Osteocyte (in vitro differentiated cells): ENCODE measurements around the gene SH3PXD2A. TPM values are rescaled to one million over a fixed set of nuclear protein-coding genes. Genes with fewer than 3 reads are reported as not detected.

Experiments
- DNase-seq: peaks from one replicate; pipeline ENCODE4 v3.0.0; 2021; ENCODE audit warnings: mixed read lengths; ENCODE audit not compliant: unreplicated experiment; ENCODE audit errors: extremely low spot score
- H3K27ac Mint-ChIP-seq: one replicate; pipeline ENCODE4 v1.8.0; 2021; ENCODE audit warnings: mild to moderate bottlenecking, mixed read lengths; ENCODE audit not compliant: unreplicated experiment
- H3K27me3 Mint-ChIP-seq: one replicate; pipeline ENCODE4 v1.8.0; 2021; ENCODE audit warnings: mixed read lengths; ENCODE audit not compliant: unreplicated experiment
- H3K36me3 Mint-ChIP-seq: one replicate; pipeline ENCODE4 v1.8.0; 2021; ENCODE audit warnings: mixed read lengths; ENCODE audit not compliant: unreplicated experiment
- H3K4me1 Mint-ChIP-seq: one replicate; pipeline ENCODE4 v1.8.0; 2021; ENCODE audit warnings: mixed read lengths; ENCODE audit not compliant: unreplicated experiment
- H3K4me3 Mint-ChIP-seq: one replicate; pipeline ENCODE4 v1.8.0; 2021; ENCODE audit warnings: mild to moderate bottlenecking, moderate library complexity, mixed read lengths; ENCODE audit not compliant: unreplicated experiment
- H3K9me3 Mint-ChIP-seq: one replicate; pipeline ENCODE4 v1.8.0; 2021; ENCODE audit warnings: mixed read lengths; ENCODE audit not compliant: unreplicated experiment
- CTCF ChIP-seq: fragments of 200-600 bp; sonication (generic); IDR thresholded peaks from 2 replicates; pipeline ENCODE4 v1.5.0; 2021; ENCODE audit warnings: antibody characterized with exemption, mild to moderate bottlenecking, moderate library complexity
- total RNA-seq: library from RNA; stranded (reverse); gene quantifications from 2 replicates; pipeline ENCODE4 v1.2.1, GENCODE V29; 2021

SH3PXD2A gene
- total RNA-seq, 1 donor from 2014 or later = 43.0 TPM

- H3K9me3 Mint-ChIP-seq = no peaks in the 10 kb centered on the region
- no peaks in the 10 kb centered on the region for H3K36me3 Mint-ChIP-seq
- H3K27me3 Mint-ChIP-seq = peaks cover 14% of the 10 kb centered on the region
- no peak overlapping the region for H3K4me3 Mint-ChIP-seq
- no peak overlapping the region for H3K27ac Mint-ChIP-seq
- peaks cover 6% of the 10 kb centered on the region for H3K4me1 Mint-ChIP-seq
- TF ChIP-seq CTCF = no peak
- DNase-seq = no peak
Observed at GRCh38 chr10:103687718-103688117, 167.7 kb downstream of the SH3PXD2A start.

GRCh38 chr10:103687172-103687571 lies 168.2 kb downstream of the SH3PXD2A start:
- no peaks in the 10 kb centered on the region for H3K9me3 Mint-ChIP-seq
- H3K4me3 Mint-ChIP-seq = no peak overlapping the region
- H3K36me3 Mint-ChIP-seq = no peaks in the 10 kb centered on the region
- no peak overlapping the region for H3K27ac Mint-ChIP-seq
- no peak for TF ChIP-seq CTCF
- H3K27me3 Mint-ChIP-seq = peaks cover 14% of the 10 kb centered on the region
- peaks cover 6% of the 10 kb centered on the region for H3K4me1 Mint-ChIP-seq
- no peak for DNase-seq

GRCh38 chr10:103685880-103686669 lies 169.3 kb downstream of the SH3PXD2A start:
- Mint-ChIP-seq H3K9me3 (no peaks in the 10 kb centered on the region), H3K27ac (no peak overlapping the region), H3K36me3 (no peaks in the 10 kb centered on the region), H3K4me3 (no peak overlapping the region), H3K27me3 (peaks cover 11% of the 10 kb centered on the region), H3K4me1 (peaks cover 6% of the 10 kb centered on the region)
- peak; percentile 89 for DNase-seq
- TF ChIP-seq CTCF = peak; percentile 96

- TF ChIP-seq CTCF = no peak
- no peak for DNase-seq
- no peaks in the 10 kb centered on the region for H3K9me3 Mint-ChIP-seq
- peaks cover 8% of the 10 kb centered on the region for H3K27me3 Mint-ChIP-seq
- H3K4me3 Mint-ChIP-seq = no peak overlapping the region
- no peaks in the 10 kb centered on the region for H3K36me3 Mint-ChIP-seq
- H3K4me1 Mint-ChIP-seq = peaks cover 8% of the 10 kb centered on the region
- H3K27ac Mint-ChIP-seq = no peak overlapping the region
Observed at GRCh38 chr10:103683851-103684250, 171.5 kb downstream of the SH3PXD2A start.

- peaks cover 16% of the 10 kb centered on the region for H3K4me1 Mint-ChIP-seq
Observed at GRCh38 chr10:103682631-103683030, 172.7 kb downstream of the SH3PXD2A start.

More at GRCh38 chr10:103682631-103683030, 172.7 kb downstream of the SH3PXD2A start:
- Mint-ChIP-seq H3K4me3 (no peak overlapping the region), H3K27ac (no peak overlapping the region), H3K36me3 (no peaks in the 10 kb centered on the region), H3K27me3 (peaks cover 3% of the 10 kb centered on the region), H3K9me3 (no peaks in the 10 kb centered on the region)
- no peak for DNase-seq
- TF ChIP-seq CTCF = no peak
